Measurements from ENCODE around the gene TIFAB. TPM values are rescaled to one million over a fixed set of nuclear protein-coding genes. Genes with fewer than 3 reads are reported as not detected.

TIFAB gene
- total RNA-seq, 2 experiments from 2014 or later, result not detected

DNA sequence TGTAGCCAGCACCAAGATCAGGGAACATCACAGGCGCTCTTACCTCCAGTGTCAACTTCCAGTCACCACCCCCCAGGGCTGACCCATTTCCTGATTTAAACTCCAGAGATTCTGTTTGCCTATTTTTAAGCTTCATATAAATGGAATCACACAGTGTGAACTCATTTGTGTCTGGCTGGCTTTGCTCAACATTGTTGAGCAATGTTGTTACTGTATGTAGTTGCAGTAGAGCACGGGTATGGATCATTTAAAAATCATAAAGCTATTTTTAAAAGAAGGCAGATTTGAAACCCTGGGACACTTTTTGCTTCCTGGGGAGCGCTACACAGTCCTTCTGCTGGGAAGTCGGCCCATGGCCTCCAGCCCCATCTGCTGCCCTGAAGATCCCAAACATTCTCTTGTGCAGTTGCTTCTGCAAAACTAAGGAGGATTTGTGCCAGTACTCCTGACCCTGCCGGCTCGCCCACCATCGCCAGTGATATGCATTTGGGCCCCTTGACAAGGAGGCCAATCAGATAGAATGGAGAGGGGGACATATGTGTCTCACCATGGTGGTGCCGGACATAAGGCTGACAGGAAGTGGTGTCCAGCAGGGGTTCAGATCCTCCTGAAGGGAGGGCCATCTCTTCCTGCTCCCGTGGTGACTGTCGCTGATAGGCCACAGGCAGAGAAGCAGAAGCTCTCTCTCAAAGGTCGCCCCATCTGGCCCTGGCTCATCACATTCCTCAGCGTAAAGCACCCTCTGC is 18.3 kb downstream of the TIFAB start:
- H3K27me3 Mint-ChIP-seq, result peaks cover 8% of the 10 kb centered on the region
- no peak overlapping the region for H3K4me3 Mint-ChIP-seq
- DNase-seq, result no peak
- H3K9me3 Mint-ChIP-seq, result no peaks in the 10 kb centered on the region
- H3K27ac Mint-ChIP-seq, result no peak overlapping the region
- H3K36me3 Mint-ChIP-seq, result no peaks in the 10 kb centered on the region
- H3K4me1 Mint-ChIP-seq, result no peaks in the 10 kb centered on the region

DNA sequence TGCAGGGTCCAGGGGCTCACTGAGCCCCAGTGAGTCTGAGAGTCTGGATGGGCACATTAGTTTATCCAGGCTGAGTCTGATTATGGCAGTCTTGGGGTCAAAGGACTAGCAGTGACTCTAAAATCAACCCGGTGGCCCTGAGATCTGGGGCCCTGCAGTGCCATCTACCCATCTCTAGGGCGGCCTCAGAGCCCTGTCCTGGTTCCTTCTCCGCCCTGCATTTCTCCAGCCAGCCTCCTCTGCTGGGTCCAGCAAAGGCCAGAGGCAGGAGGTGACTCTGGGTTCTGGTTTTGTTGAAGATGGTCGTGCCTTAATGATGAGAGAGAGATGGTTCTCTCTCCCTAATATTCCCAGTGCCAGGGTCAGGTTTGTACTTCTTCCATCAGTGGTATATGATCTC is 20.0 kb downstream of the TIFAB start:
- no peaks in the 10 kb centered on the region for H3K36me3 Mint-ChIP-seq
- no peak for DNase-seq
- no peak overlapping the region for H3K27ac Mint-ChIP-seq
- no peaks in the 10 kb centered on the region for H3K4me1 Mint-ChIP-seq
- H3K27me3 Mint-ChIP-seq, result peaks cover 5% of the 10 kb centered on the region
- no peaks in the 10 kb centered on the region for H3K9me3 Mint-ChIP-seq
- no peak overlapping the region for H3K4me3 Mint-ChIP-seq

DNA sequence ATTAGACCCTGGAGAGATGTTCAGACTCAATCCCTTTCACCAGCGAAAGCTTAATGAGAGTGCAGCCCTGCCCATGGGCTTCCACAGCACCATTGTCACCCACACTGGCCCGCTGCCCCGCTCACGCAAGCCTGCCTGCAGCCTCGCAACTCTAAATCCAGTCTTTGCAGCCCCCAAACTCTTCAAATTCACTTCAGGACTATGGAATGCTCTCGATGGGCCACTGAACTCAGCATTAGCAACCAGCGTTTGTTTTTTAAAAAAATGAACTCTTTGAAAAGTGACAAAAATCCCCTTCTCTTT is 22.1 kb downstream of the TIFAB start:
- Mint-ChIP-seq H3K4me3 (no peak overlapping the region), H3K4me1 (peaks cover 3% of the 10 kb centered on the region), H3K27ac (no peak overlapping the region), H3K36me3 (no peaks in the 10 kb centered on the region), H3K27me3 (peaks cover 8% of the 10 kb centered on the region), H3K9me3 (no peaks in the 10 kb centered on the region)
- no peak for DNase-seq

DNA sequence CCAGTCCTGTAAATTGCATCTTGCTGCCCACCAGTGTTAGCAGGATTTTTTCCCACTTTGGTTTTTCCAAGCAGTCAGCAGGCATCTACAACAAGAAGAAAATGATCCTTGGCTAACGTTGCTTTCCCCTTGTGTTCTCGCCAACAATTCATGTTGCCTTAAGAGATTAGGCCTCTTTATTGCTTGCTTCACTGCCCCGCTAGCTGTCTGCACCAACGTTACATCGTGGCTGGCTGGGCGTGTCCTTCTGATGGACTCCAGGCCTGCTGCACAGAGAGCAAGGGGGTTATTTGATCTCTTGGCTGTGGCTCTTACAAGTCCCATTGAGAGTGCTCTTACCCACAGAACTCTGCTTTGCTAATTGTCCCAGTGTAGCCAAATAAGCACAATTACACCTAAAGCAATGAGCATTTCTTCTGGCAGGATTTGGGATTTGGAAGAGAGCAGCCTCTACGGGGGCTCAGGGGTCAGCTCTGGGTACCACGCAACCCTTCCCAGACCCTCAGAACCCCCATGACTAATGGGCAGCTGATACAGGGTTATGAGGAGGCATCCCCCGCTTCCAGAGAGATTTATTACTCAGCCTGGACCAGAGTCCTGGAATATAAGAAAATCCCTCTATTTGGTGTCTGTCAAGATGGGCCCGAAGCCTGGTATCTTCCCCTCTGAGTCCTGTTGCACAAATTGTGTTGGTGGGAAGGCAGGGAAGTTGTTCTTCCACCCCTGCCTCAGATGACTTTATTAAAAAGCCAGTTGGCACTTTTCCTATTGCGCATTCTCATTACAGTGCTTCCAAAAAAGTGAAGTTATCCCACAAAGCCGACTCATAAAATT is 22.6 kb downstream of the TIFAB start:
- no peaks in the 10 kb centered on the region for H3K9me3 Mint-ChIP-seq
- no peak for DNase-seq
- H3K27ac Mint-ChIP-seq, result no peak overlapping the region
- no peak overlapping the region for H3K4me3 Mint-ChIP-seq
- peaks cover 4% of the 10 kb centered on the region for H3K27me3 Mint-ChIP-seq
- H3K4me1 Mint-ChIP-seq, result peaks cover 3% of the 10 kb centered on the region
- H3K36me3 Mint-ChIP-seq, result no peaks in the 10 kb centered on the region

DNA sequence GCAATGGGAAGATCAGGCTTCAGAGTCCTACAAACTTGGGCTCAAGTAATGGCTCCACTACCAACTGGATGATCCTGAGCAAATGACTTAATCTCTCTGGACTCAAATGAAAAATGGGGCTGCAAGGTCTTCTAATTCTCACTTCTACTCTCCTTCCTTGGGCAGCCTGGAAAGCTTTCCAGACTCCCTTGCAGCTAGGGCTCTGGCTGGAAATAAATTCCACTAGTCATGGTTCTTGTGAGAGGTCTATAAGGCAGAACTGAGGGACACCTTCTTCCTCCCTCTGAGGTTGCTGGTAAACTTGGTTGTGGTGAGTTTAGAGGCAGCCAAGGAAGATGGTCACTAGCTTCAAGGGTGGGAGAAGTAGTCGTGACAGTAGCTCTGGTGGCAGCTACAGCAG is 23.6 kb downstream of the TIFAB start:
- no peak for DNase-seq

DNA sequence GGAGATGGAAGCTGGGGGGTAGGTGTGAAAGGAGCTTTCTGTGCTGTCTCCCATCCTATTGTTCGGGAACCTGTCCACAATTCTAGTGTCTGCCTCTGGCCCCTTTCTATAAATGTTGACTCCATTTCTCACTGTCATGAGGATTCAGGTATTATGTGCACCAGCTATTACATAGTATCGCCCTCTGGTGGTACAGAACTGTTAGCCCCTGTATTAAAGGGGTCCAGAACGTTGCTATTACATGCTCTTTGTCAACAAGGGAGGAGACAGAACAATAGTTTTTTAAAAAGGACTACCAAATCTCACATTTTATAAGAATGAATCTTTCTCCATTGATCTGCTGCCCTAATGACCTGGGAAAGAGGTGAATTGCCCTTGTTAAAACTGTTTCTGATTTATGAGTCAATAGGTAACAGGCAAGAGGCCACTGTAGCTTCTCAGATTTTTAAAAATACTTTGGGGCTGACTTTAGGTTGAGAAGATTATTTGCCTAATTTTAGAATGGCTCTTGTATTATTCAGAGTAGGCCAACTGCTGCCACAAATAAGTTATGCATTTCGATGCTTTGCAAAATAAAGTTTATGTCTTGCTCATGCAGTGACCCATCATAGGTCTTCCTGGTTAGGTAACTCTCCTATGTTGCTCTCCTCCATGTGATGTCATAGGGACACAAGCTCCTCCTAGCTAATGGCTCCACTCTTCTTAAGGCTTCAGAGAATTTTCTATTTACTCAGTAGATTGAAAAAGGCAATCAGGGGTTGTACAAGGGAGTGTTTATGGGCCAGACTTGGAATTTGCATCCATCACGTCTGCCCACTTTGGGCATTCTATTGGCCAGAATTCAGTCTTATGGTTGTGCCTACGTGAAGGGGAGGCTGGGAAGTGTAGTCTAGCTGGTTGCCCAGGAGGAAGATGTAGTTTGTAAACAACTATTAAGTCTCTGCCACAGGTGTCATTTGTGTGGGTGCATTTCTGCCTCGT is 25.8 kb downstream of the TIFAB start:
- H3K4me1 Mint-ChIP-seq, result peaks cover 3% of the 10 kb centered on the region
- H3K27ac Mint-ChIP-seq, result no peak overlapping the region
- peaks cover 13% of the 10 kb centered on the region for H3K27me3 Mint-ChIP-seq
- H3K9me3 Mint-ChIP-seq, result no peaks in the 10 kb centered on the region
- no peak overlapping the region for H3K4me3 Mint-ChIP-seq
- no peak for DNase-seq
- no peaks in the 10 kb centered on the region for H3K36me3 Mint-ChIP-seq

More for the DNA sequence above, 23.6 kb downstream of the TIFAB start:
- Mint-ChIP-seq H3K27ac (no peak overlapping the region), H3K27me3 (peaks cover 4% of the 10 kb centered on the region), H3K9me3 (no peaks in the 10 kb centered on the region), H3K4me1 (peaks cover 3% of the 10 kb centered on the region), H3K4me3 (no peak overlapping the region), H3K36me3 (no peaks in the 10 kb centered on the region)

DNA sequence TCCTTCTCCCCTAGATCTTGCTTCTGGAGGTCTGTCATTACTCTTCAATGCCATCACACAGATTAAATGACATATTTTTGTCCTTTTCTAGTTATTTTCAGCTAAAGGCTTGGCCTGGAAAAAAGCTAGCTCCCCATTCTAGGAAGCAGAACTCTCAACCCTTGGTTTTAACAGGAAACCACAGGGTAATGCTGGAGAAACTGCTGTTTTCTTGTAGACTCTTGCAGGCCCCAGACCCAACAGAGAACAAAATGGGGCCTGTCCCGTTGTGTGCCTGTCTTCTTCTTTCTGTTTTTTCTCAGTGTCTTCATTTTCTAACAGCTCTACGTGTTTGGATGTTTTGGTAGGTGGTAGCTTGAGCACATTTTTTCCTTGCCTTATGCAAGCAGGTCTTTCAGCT is 26.5 kb downstream of the TIFAB start:
- peaks cover 3% of the 10 kb centered on the region for H3K4me1 Mint-ChIP-seq
- H3K4me3 Mint-ChIP-seq, result no peak overlapping the region
- H3K27ac Mint-ChIP-seq, result no peak overlapping the region
- DNase-seq, result no peak
- no peaks in the 10 kb centered on the region for H3K9me3 Mint-ChIP-seq
- peaks cover 21% of the 10 kb centered on the region for H3K27me3 Mint-ChIP-seq
- H3K36me3 Mint-ChIP-seq, result no peaks in the 10 kb centered on the region

DNA sequence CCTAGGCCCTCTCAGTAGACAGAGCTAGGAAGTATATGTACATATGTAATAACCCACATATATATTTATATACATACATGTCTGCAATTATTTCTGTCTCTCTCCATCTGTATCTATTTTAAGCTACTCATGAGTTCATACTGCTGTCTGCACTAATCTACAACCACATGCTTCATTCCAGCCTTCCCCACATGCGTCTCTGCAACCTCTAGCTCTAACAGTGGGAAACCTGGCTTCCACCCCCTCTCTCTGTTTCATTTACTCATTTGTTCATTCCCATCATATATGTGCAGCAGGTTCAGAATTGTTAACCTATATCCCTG is 28.3 kb downstream of the TIFAB start:
- DNase-seq, result no peak
- peaks cover 5% of the 10 kb centered on the region for H3K9me3 Mint-ChIP-seq
- no peak overlapping the region for H3K27ac Mint-ChIP-seq
- H3K4me3 Mint-ChIP-seq, result no peak overlapping the region
- peaks cover 31% of the 10 kb centered on the region for H3K27me3 Mint-ChIP-seq
- peaks cover 2% of the 10 kb centered on the region for H3K36me3 Mint-ChIP-seq
- peaks cover 3% of the 10 kb centered on the region for H3K4me1 Mint-ChIP-seq

DNA sequence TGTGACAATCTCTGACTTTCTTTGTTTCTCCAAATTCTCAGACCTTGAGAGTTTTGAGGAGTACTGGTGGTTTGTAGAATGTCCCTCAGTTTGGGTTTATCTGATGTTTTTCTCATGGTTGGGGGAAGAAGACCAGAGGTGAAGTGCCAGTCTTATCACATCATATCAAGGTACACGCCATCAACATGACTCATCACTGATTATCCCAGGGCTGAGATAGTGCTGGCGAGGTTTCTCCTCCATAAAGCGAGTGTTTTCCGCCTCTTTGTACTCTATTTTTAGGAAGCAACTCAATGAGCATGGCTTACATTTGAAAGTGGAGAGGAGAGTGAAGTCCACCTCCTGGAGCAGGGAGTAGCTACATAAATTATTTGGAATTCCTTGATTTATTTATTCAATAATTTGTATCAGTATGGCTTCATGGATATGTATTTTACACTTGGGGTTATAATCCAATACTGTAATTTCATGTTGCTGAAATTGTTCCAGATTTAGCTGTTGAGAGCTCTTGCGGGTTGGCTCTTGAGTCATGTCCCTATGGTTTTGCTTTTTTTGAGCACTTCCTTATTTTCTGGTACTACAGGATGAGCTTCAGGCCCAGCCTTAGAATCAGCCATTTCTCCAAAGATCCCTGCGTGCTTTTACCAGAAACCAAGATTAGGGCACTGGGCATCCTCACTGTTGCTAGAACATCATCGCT is 28.9 kb downstream of the TIFAB start:
- DNase-seq, result no peak
- peaks cover 35% of the 10 kb centered on the region for H3K27me3 Mint-ChIP-seq
- peaks cover 3% of the 10 kb centered on the region for H3K4me1 Mint-ChIP-seq
- no peak overlapping the region for H3K27ac Mint-ChIP-seq
- peaks cover 2% of the 10 kb centered on the region for H3K36me3 Mint-ChIP-seq
- H3K9me3 Mint-ChIP-seq, result peaks cover 5% of the 10 kb centered on the region
- H3K4me3 Mint-ChIP-seq, result no peak overlapping the region

DNA sequence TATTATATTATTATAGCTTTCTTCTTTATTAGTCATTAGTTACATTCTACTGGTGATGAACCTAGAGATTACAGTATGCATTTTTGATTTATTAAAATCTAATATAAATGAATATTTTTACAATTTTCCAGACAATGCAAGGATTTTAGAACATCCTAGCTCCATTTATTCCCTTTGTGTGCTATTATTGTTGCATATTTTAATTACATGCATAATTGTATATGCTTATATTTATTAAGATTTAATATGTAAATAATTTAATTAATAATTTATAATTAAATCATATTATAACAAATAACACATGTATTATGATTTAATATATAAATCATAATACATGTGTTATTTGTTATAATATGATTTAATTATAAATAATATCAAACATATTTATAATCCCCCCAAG is 29.7 kb downstream of the TIFAB start:
- Mint-ChIP-seq H3K4me1 (peaks cover 3% of the 10 kb centered on the region), H3K4me3 (no peak overlapping the region), H3K27me3 (peaks cover 41% of the 10 kb centered on the region), H3K27ac (no peak overlapping the region), H3K36me3 (peaks cover 2% of the 10 kb centered on the region), H3K9me3 (peaks cover 5% of the 10 kb centered on the region)
- no peak for DNase-seq

DNA sequence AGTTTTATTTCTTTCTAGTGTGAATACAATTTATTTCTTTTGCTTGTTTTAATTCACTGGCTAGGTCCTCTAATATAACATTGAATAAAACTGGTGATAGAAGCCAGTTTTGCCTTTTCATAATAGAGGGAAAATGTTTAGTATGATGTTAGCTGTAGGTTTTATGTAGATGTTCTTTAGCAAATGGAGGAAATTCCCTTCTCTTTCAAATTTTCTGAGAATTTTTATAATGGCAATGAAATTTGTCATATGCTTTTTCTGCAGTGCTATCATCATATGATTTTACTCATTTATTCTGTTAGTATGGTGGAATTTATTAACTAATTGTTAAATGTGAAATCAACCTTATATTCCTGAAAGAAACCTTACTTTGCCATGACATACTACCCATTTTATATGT is 35.1 kb downstream of the TIFAB start:
- Mint-ChIP-seq H3K4me1 (no peaks in the 10 kb centered on the region), H3K27me3 (peaks cover 48% of the 10 kb centered on the region), H3K27ac (no peak overlapping the region), H3K4me3 (no peak overlapping the region), H3K36me3 (peaks cover 4% of the 10 kb centered on the region), H3K9me3 (peaks cover 6% of the 10 kb centered on the region)
- DNase-seq, result no peak

DNA sequence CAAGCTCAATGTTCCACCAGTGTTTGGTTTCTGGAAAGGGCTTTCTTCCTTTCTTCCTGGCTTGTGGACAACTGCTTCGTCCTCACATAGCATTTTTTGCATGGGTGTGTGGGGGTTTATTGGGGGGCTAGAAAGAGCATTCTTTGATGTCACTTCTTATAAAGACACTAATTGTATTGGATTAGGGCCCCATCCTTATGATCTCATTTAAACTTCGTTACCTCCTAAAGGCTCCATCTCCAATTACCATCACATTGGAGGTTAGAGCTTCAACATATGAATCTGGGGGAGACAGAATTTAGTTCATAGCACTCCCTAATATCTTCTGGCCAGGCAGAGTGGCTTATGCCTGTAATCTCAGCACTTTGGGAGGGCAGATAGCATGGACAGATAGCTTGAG is 47.1 kb downstream of the TIFAB start:
- Mint-ChIP-seq H3K4me3 (no peak overlapping the region), H3K4me1 (peaks cover 7% of the 10 kb centered on the region), H3K27ac (no peak overlapping the region), H3K9me3 (peaks cover 4% of the 10 kb centered on the region), H3K27me3 (peaks cover 23% of the 10 kb centered on the region), H3K36me3 (peaks cover 2% of the 10 kb centered on the region)
- DNase-seq, result no peak

DNA sequence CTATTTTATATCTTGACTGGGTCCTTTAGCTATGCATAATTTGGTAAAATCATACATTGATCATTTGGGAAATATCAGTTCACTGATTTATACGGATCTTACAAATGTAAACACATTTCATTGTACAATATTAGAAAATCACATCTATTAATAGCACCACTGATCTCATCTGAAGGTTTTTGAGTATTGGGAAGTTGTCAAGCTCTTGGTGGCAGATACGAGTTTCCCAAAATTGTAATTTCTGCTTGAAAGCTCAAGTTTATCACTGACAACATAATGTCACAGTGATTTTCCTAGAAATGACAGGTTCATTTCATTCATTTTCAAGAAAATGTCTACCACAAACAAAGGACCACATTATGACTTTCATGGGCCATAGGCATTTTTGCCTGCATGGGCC is 50.1 kb downstream of the TIFAB start:
- Mint-ChIP-seq H3K27me3 (peaks cover 12% of the 10 kb centered on the region), H3K36me3 (peaks cover 7% of the 10 kb centered on the region), H3K4me1 (peaks cover 21% of the 10 kb centered on the region), H3K27ac (no peak overlapping the region), H3K9me3 (peaks cover 2% of the 10 kb centered on the region), H3K4me3 (no peak overlapping the region)
- no peak for DNase-seq

DNA sequence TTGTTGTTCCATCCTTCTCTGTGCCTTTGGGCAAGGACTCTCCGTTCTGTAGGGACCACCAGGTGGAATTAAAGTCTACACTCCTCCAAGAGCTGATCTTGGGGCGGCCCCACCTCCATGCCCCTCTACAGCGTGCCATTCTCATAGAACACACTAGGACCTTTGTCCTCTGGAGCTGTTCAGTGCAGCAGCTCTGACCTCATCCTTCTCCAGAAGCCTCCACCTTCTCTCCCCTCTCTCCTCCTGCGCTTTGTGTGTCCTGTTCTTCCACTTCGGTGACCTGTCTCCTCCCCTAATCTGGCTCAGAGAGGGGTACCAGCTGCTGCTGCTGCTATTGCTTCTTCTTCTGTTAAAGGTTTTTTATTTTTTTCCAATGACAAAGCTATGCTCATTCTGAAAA is 51.3 kb downstream of the TIFAB start:
- H3K27me3 Mint-ChIP-seq, result peaks cover 12% of the 10 kb centered on the region
- H3K27ac Mint-ChIP-seq, result no peak overlapping the region
- peaks cover 27% of the 10 kb centered on the region for H3K4me1 Mint-ChIP-seq
- peaks cover 7% of the 10 kb centered on the region for H3K36me3 Mint-ChIP-seq
- H3K9me3 Mint-ChIP-seq, result peaks cover 2% of the 10 kb centered on the region
- no peak for DNase-seq
- no peak overlapping the region for H3K4me3 Mint-ChIP-seq
